Activated CD4-positive, alpha-beta memory T cell treated with anti-CD3 and anti-CD28 coated beads, Interleukin-2, amount 10 ng/mL, durations not matched to agents 7 days and 5 days (primary cell): ENCODE data around the gene TEX264. TPM values are rescaled to one million over a fixed set of nuclear protein-coding genes. Genes with fewer than 3 reads are reported as not detected.

ENCODE experiments used
- CTCF ChIA-PET: fragments of 350-600 bp; sonication (Branson Sonifier 250); formaldehyde crosslinking; loops from one replicate; lab custom pipeline; 2021; ENCODE audit warnings: antibody characterized with exemption, inconsistent platforms; lab: Charles Lee
- POLR2A ChIA-PET: fragments of 350-600 bp; sonication (Branson Sonifier 250); formaldehyde crosslinking; loops from one replicate; lab custom pipeline; 2021; ENCODE audit warnings: antibody characterized with exemption; lab: Charles Lee
- DNase-seq: peaks from one replicate; pipeline ENCODE4 v3.0.0-alpha.2; 2020
- H3K27ac Mint-ChIP-seq: one replicate; pipeline ENCODE4 v1.8.0; 2021; ENCODE audit warnings: mild to moderate bottlenecking, mixed read lengths
- H3K27me3 Mint-ChIP-seq: one replicate; pipeline ENCODE4 v1.8.0; 2021; ENCODE audit warnings: mixed read lengths
- H3K36me3 Mint-ChIP-seq: one replicate; pipeline ENCODE4 v1.8.0; 2021; ENCODE audit warnings: low read depth, mixed read lengths
- H3K4me1 Mint-ChIP-seq: one replicate; pipeline ENCODE4 v1.8.0; 2021; ENCODE audit warnings: mixed read lengths
- H3K4me3 Mint-ChIP-seq: one replicate; pipeline ENCODE4 v1.8.0; 2021; ENCODE audit warnings: mild to moderate bottlenecking, mixed read lengths
- H3K9me3 Mint-ChIP-seq: one replicate; pipeline ENCODE4 v1.8.0; 2021; ENCODE audit warnings: mixed read lengths
- total RNA-seq, 2 experiments: library from RNA; stranded (reverse); gene quantifications; one replicate each; pipeline ENCODE4 v1.2.3, GENCODE V29; 2021

TEX264 gene
- total RNA-seq, 2 experiments from 2014 or later, result 103 to 108 TPM

DNA sequence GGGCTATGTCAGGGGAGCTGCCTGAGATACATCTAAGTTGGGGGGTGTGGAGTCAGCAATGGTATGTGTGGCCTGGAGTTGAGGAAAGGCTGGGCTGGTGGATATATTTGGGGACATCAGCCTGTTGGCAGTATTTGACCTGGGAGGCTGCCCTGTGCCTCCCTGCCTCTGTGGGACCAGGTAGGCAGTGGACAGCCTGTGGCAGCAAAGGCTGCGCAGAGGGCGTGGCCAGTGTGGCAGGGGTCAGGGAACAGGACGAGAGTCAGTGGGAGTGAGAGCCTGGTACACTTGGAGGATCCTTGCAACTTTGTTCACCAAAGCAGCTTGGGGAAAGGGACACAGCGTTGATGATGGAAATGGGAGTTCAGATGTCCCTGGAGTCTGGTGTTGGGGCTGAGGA, 15.0 kb downstream of the TEX264 start:
- H3K4me1 Mint-ChIP-seq, result peaks cover 86% of the 10 kb centered on the region

DNA sequence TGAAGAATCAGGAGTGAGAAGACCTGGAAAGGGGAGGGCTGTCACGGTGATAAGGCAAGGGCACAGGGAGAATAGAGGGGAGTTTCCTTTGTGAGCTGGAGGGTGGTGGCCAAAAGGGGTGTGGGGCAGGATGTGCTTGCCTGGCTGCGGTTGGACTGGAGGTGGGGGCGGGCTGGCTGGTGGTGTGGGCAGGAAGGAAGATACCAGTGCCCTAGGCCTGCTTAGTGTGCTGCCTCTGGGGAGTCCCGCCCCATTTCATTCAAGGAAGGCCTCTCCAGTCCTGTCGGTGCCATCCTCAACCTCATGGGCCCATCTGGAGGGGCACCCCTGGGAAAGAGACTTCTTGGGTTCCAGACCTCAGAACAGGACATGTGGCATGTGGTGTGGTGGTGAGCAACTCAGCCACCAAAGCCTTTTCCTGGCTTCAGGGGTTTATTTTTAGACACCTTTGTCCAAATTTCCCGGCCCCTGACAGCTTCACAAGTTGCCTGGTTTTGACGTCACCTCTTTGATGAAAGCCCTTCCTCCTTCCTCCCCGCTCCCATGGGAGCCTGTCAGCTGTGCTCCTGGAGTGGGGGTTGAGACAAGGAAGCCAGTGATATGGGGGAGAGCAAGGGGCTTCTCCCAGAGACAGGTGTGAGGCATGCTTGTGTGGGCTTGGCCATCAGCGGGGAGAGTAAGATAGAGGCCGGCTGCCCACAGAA, 15.6 kb downstream of the TEX264 start:
- peaks cover 80% of the 10 kb centered on the region for H3K4me1 Mint-ChIP-seq
- CTCF ChIA-PET, result interaction anchor here (0.6 to 10.3 kb wide), 11 partner anchors 14 to 297 kb away, joined by 3 to 256 read pairs (median 5); partner anchors contain the start of genes DCAF1 and TEX264

More for the DNA sequence above, 15.0 kb downstream of the TEX264 start:
- ChIA-PET POLR2A (interaction anchor here (0.6 to 5.1 kb wide), 13 partner anchors 12 to 1073 kb away, joined by 3 to 99 read pairs (median 5); partner anchors contain the start of genes DCAF1, MANF, PARP3 and RAD54L2), CTCF (interaction anchor here (0.6 to 10.3 kb wide), 10 partner anchors 14 to 297 kb away, joined by 3 to 256 read pairs (median 5); partner anchors contain the start of genes DCAF1 and TEX264)
- DNase-seq, result no peak
- H3K27ac Mint-ChIP-seq, result peak overlapping the region; percentile 84
- H3K36me3 Mint-ChIP-seq, result peaks cover 78% of the 10 kb centered on the region
- H3K27me3 Mint-ChIP-seq, result no peaks in the 10 kb centered on the region
- H3K4me3 Mint-ChIP-seq, result peak overlapping the region; percentile 51
- H3K9me3 Mint-ChIP-seq, result no peaks in the 10 kb centered on the region

DNA sequence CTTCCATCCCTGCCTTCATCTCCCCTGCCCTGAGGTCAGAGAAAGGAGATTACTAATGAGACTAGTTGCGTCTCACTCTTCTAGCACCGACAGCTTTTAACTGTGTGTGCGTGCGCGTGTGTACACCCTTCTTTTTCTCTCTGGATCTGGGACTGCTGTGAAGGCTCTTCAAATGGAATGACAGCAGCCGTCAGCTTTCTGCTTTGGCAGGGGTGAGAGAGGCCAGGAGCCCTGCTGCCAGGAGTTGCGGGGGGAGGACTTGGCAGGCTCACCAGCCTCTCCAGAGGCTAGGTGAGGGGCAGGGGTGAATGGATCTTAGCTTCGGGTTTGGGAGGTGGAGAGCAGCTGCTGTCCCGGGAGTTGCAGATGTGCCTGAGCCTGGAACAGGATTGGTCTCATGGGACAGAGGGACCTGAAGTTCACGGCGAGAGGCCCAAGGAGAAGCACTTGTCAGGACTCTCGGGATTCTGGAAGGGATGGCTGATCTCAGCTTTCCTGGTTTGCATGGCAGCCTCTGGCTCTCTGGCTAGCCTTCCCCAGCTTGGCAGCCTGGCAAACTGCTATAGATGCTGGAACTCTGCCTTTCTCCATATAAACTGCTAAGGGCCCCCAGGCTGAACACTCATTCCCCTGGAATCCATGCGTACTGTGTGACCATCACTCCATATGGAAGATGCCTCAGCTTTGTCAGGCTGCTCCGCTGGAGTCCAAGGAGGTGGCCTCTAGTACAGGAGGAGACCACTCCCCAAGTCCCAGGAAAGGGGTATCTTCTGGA, 16.6 kb downstream of the TEX264 start:
- no peaks in the 10 kb centered on the region for H3K9me3 Mint-ChIP-seq

More for the DNA sequence above, 15.6 kb downstream of the TEX264 start:
- Mint-ChIP-seq H3K27me3 (no peaks in the 10 kb centered on the region), H3K4me3 (peak overlapping the region; percentile 51), H3K27ac (peak overlapping the region; percentile 84), H3K36me3 (peaks cover 72% of the 10 kb centered on the region), H3K9me3 (no peaks in the 10 kb centered on the region)
- POLR2A ChIA-PET, result interaction anchor here (0.6 to 5.1 kb wide), 16 partner anchors 8 to 1073 kb away, joined by 3 to 99 read pairs (median 4); partner anchors contain the start of genes ACY1, DCAF1, MANF and PARP3
- peak; percentile 94 for DNase-seq

DNA sequence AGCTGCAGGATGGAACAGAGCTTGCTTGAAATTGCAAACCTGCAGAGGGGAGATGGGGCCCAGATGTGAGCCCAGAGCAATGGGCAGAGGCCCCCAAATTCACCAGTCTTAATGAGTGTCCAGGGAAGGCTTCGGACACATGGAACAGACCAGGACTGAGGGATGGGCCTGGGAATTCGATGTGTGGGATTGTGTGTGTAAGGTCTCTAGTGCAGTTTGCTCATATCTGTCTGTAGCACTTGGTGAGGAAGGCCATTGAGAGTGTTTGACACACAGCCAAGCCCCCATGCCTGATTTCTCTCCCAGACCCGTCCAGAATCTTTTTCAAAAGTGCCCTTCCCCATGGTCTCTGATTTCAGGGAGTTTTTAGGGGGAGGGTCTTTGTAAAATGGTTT, 17.2 kb downstream of the TEX264 start:
- Mint-ChIP-seq H3K9me3 (no peaks in the 10 kb centered on the region), H3K27ac (peak overlapping the region; percentile 84), H3K4me1 (peaks cover 67% of the 10 kb centered on the region), H3K4me3 (no peak overlapping the region), H3K36me3 (peaks cover 70% of the 10 kb centered on the region), H3K27me3 (no peaks in the 10 kb centered on the region)
- ChIA-PET CTCF (interaction anchor here (3.1 to 10.3 kb wide), 2 partner anchors 16 to 187 kb away, joined by 37 to 256 read pairs; partner anchors contain the start of genes DCAF1 and TEX264), POLR2A (interaction anchor here (1.6 to 5.1 kb wide), 3 partner anchors 16 to 295 kb away, joined by 4 to 99 read pairs (median 31); partner anchors contain the start of genes ACY1, DCAF1 and TEX264)
- DNase-seq, result no peak

More for the DNA sequence above, 16.6 kb downstream of the TEX264 start:
- Mint-ChIP-seq H3K4me3 (peak overlapping the region; percentile 51), H3K27ac (peak overlapping the region; percentile 84), H3K36me3 (peaks cover 75% of the 10 kb centered on the region), H3K4me1 (peaks cover 71% of the 10 kb centered on the region), H3K27me3 (no peaks in the 10 kb centered on the region)
- no peak for DNase-seq
- CTCF ChIA-PET, result interaction anchor here (0.9 to 10.3 kb wide), 3 partner anchors 15 to 186 kb away, joined by 3 to 256 read pairs (median 37); partner anchors contain the start of genes DCAF1 and TEX264
- POLR2A ChIA-PET, result interaction anchor here (0.7 to 5.1 kb wide), 8 partner anchors 9 to 1074 kb away, joined by 3 to 99 read pairs (median 4); partner anchors contain the start of genes ACY1, DCAF1 and TEX264

GRCh38 chr3:51691021-51691420, 20.0 kb downstream of the TEX264 start:
- Mint-ChIP-seq H3K4me3 (no peak overlapping the region), H3K9me3 (no peaks in the 10 kb centered on the region), H3K27me3 (no peaks in the 10 kb centered on the region), H3K27ac (peak overlapping the region; percentile 52), H3K36me3 (peaks cover 53% of the 10 kb centered on the region), H3K4me1 (peaks cover 46% of the 10 kb centered on the region)
- POLR2A ChIA-PET, result interaction anchor here (0.9 kb wide), 1 partner anchor 9 kb away, joined by 3 read pairs; no protein-coding TSS in a partner anchor
- CTCF ChIA-PET, result interaction anchor here (1.0 to 2.4 kb wide), 6 partner anchors 9 to 191 kb away, joined by 3 to 10 read pairs (median 4); partner anchors contain the start of gene DCAF1
- no peak for DNase-seq

DNA sequence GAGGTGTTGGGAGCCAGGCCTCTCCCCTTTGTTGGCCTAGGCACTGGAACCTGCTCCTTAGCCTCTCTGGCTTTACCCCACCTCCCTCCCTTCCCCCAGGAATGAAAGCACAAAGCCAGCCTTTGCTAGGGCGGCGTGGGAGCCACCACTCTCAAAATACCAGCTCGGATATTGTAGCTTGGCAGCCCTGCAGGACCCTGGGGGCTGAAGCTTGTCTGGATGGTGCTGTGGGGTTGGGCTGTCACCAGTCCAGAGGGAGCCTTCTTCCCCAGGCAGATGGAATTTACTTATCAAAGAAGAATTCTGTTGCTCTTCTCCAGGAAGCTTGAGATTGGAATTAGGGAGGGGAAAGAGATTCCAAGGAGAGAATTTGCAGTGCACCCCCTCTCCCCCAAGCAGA, 20.9 kb downstream of the TEX264 start:
- Mint-ChIP-seq H3K36me3 (peaks cover 47% of the 10 kb centered on the region), H3K4me1 (peaks cover 36% of the 10 kb centered on the region), H3K4me3 (no peak overlapping the region), H3K27me3 (no peaks in the 10 kb centered on the region), H3K27ac (no peak overlapping the region), H3K9me3 (no peaks in the 10 kb centered on the region)
- no peak for DNase-seq
- POLR2A ChIA-PET, result interaction anchor here (0.9 kb wide), 1 partner anchor 10 kb away, joined by 3 read pairs; no protein-coding TSS in a partner anchor
- CTCF ChIA-PET, result interaction anchor here (1.4 to 2.4 kb wide), 2 partner anchors 10 to 190 kb away, joined by 3 to 10 read pairs; no protein-coding TSS in a partner anchor

- ChIA-PET POLR2A (no interaction called here), CTCF (interaction anchor here (1.4 to 2.4 kb wide), 2 partner anchors 11 to 191 kb away, joined by 3 to 10 read pairs; no protein-coding TSS in a partner anchor)
- no peaks in the 10 kb centered on the region for H3K9me3 Mint-ChIP-seq
- no peak overlapping the region for H3K27ac Mint-ChIP-seq
- no peak for DNase-seq
- peaks cover 38% of the 10 kb centered on the region for H3K36me3 Mint-ChIP-seq
- H3K4me3 Mint-ChIP-seq, result no peak overlapping the region
- no peaks in the 10 kb centered on the region for H3K27me3 Mint-ChIP-seq
- peaks cover 26% of the 10 kb centered on the region for H3K4me1 Mint-ChIP-seq
Measured at GRCh38 chr3:51692980-51693395, 21.9 kb downstream of the TEX264 start.

GRCh38 chr3:51696954-51697353, 25.9 kb downstream of the TEX264 start:
- ChIA-PET CTCF (no interaction called here), POLR2A (interaction anchor here (1.6 kb wide), 1 partner anchor 11 kb away, joined by 5 read pairs; no protein-coding TSS in a partner anchor)
- H3K36me3 Mint-ChIP-seq, result peaks cover 40% of the 10 kb centered on the region
- H3K4me1 Mint-ChIP-seq, result peaks cover 19% of the 10 kb centered on the region
- no peak overlapping the region for H3K27ac Mint-ChIP-seq
- no peaks in the 10 kb centered on the region for H3K9me3 Mint-ChIP-seq
- H3K4me3 Mint-ChIP-seq, result no peak overlapping the region
- DNase-seq, result no peak
- no peaks in the 10 kb centered on the region for H3K27me3 Mint-ChIP-seq

DNA sequence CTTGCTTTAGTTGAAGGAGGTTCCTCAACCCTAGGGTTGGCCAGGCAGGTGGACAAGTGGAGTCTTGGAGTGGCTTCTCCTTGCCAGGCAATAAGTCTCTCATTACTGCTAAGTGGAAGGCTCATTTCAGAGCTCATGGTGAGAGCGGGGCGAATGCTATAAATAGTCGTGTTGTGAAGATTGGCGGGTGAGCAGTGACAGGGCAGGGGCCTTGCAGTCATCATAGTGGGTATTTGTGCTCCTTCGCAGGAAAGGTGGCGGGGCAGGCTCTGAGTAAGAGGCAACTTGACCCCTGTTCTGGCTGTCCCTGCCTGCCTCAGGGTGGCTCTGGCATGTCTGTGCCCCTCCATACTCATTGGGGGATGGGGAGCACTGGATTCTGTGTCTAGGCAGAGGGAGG, 27.2 kb downstream of the TEX264 start:
- Mint-ChIP-seq H3K27me3 (no peaks in the 10 kb centered on the region), H3K27ac (no peak overlapping the region), H3K36me3 (peaks cover 35% of the 10 kb centered on the region), H3K4me1 (peaks cover 16% of the 10 kb centered on the region), H3K4me3 (no peak overlapping the region), H3K9me3 (no peaks in the 10 kb centered on the region)
- DNase-seq, result no peak
- ChIA-PET CTCF (interaction anchor here (0.9 to 1.8 kb wide), 4 partner anchors 18 to 29 kb away, joined by 3 to 5 read pairs (median 4); no protein-coding TSS in a partner anchor), POLR2A (interaction anchor here (1.6 to 2.3 kb wide), 2 partner anchors 9 to 12 kb away, joined by 5 to 8 read pairs; no protein-coding TSS in a partner anchor)

GRCh38 chr3:51700403-51700802, 29.4 kb downstream of the TEX264 start:
- no peak overlapping the region for H3K4me3 Mint-ChIP-seq
- no peak overlapping the region for H3K27ac Mint-ChIP-seq
- peaks cover 35% of the 10 kb centered on the region for H3K36me3 Mint-ChIP-seq
- CTCF ChIA-PET, result no interaction called here
- H3K4me1 Mint-ChIP-seq, result peaks cover 10% of the 10 kb centered on the region
- POLR2A ChIA-PET, result interaction anchor here (2.3 kb wide), 1 partner anchor 11 kb away, joined by 8 read pairs; no protein-coding TSS in a partner anchor
- no peaks in the 10 kb centered on the region for H3K27me3 Mint-ChIP-seq
- DNase-seq, result no peak
- H3K9me3 Mint-ChIP-seq, result no peaks in the 10 kb centered on the region

DNA sequence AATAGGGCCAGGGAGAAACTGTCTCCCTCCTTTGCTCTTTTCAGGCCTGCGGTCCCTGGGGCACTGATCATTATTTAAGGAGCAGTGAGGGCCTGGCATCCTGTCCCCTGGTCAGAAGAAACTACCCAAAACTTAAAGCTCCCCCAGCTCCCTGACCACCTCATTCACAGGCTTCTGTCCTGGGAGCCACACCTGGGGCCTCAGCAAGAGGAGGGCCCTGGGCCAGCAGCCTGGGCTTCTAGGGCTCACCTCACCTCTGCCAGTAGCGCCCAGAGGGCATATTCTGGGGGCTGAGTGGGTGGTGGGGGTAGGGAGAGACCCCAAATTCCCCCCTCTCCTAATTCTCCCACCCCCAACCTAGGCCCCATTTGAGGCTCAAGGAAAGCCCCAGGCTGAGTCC, 31.1 kb downstream of the TEX264 start:
- Mint-ChIP-seq H3K27me3 (no peaks in the 10 kb centered on the region), H3K4me3 (no peak overlapping the region), H3K36me3 (peaks cover 37% of the 10 kb centered on the region), H3K27ac (no peak overlapping the region), H3K4me1 (peaks cover 10% of the 10 kb centered on the region), H3K9me3 (no peaks in the 10 kb centered on the region)
- POLR2A ChIA-PET, result no interaction called here
- CTCF ChIA-PET, result no interaction called here
- no peak for DNase-seq
